Measurements from ENCODE around the gene ASF1A.

DNA sequence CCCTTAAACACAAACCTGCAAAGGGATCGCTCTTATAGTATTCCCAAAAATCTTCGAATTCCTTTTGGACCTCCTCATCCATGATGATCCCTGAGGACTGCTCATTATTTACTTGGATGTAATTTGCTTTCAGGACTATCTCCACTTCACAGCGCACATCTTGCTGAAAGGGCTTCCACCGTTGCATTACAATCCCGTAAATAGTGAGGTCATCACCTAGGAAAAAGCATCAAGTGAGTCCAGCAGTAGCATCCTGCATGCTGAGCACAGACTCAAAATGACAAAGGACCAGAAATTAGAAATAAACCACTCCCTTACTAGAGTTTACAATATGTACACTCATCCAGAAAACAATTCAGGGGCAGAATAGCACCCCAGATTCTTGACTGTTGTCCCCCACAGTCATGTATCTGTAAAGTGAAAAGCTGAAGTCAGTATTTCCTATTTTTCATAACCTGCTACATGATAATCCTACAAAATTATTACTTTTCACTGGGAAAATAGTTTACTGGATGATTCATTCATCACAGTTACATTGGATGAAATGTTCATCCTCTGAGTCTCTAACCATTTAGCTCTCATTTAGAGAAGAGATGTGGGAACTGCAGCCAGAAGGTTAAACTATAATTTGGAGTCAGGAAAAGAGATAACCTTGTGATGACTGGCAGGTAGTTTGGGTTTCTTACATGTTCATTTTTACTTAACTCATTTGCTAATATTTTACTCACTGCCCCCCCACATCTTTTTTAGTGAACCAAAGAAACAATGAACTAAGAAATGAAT is 23.8 kb downstream of the ASF1A start:
- TF ChIP-seq POLR2A (IDR thresholded peaks at IDR 0.05) = no peak
- TF ChIP-seq, protein P1, sequence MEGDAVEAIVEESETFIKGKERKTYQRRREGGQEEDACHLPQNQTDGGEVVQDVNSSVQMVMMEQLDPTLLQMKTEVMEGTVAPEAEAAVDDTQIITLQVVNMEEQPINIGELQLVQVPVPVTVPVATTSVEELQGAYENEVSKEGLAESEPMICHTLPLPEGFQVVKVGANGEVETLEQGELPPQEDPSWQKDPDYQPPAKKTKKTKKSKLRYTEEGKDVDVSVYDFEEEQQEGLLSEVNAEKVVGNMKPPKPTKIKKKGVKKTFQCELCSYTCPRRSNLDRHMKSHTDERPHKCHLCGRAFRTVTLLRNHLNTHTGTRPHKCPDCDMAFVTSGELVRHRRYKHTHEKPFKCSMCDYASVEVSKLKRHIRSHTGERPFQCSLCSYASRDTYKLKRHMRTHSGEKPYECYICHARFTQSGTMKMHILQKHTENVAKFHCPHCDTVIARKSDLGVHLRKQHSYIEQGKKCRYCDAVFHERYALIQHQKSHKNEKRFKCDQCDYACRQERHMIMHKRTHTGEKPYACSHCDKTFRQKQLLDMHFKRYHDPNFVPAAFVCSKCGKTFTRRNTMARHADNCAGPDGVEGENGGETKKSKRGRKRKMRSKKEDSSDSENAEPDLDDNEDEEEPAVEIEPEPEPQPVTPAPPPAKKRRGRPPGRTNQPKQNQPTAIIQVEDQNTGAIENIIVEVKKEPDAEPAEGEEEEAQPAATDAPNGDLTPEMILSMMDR (IDR thresholded peaks at IDR 0.05) = no peak
